Measurements from ENCODE around the gene MPP3. TPM values are rescaled to one million over a fixed set of nuclear protein-coding genes. Genes with fewer than 3 reads are reported as not detected.

The MPP3 gene
- polyA plus RNA-seq, 4 donors: 8.0 to 15.3 (median 11.4) TPM

- no peak for DNase-seq (ENCODE audit: low read depth in 4 of 4, low spot score in 3 of 4)
These were observed 53.5 kb downstream of the MPP3 start for GRCh38 chr17:43779145-43780125.

DNA sequence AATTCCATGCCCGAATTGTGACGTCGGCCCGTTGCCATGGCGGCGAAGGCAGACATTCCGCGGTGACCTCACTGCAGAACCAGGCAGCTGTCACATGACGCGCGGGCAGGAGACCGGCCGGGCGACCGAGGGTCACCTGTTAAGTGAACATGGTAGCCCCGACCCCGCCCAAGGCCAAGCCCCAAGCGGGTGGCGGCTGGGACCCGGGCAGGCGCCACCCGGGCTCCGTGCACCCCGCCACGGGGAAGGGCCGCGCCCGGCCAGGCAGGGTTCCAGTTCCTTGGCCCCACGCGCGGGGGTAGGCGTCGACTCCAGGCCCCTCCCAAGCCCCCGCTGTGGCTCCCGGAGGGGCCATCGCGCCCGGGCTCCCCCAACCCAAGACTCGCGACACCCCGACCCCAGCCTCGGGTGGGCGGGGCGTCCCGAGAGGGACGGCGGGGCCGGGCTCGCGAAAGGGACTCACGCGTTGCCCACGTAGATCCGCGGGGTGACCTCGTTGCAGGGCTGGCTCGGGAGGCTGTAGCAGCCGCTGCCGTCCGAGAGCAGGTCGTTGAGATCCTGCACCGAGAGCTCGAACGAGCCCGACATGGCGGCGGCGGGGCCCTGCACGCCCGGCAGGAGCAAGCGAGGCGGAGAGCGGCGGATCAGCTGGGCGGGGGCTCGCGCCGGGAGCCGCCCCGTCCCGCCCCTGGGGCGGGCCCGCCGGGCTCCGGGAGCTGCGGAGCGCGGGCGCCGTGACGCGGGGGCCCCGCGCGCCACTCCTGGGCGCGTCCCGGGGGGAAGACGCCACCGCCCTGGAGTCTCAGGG, 54.4 kb downstream of the MPP3 start, which contains the start of gene DUSP3:
Gene DUSP3, minus strand, starts transcription at position 641 of the 808 bp plus-strand sequence. Its CDS starts 53 bp downstream, at position 588.
- peak; percentile 71 to 86 (median 80) for DNase-seq (ENCODE audit: low read depth in 4 of 4, low spot score in 3 of 4)

DNA sequence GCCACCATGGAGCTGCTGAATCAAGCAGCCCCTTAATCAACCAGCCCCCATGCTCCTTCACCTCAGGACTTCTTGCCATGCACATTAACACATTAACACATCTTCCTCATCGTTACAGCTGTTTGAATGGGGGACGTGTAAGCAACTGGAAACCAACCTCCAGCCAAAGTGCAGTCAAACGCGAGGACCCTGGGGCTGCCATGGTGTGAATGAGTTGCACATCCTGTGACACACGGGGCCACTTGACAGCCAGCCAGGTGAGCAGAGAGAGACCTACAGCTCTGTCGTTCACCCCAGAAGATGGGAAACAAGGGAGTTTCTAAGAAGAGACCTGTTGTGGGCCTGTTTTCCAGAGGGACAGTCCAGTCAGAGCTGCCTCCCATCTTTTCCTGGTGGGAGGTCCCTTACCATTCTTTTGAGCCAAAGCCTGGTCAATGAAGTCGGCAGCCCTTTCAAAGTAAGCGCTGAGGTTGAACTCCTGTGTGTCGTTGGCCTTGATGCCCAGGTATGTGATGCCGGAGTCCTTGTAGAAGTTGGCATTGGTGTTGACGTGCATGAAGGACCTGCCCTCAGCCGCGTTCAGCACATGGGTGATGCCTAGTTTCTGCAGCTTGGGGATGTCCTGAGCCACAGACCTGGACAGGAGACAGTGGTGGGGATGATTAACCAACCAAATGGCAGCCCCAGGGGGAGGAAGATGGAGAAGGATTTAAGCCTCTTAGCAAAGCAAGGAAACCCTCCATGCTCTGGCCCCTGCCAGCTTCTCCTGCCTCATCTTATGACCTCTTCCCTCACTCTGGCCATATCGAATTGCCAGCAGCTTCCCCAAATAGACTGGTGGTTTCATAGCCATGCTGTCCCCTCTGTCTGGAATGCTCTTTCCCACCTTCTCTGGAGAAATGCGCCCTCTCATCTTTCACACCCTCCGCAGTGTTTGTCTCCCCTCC, 58.4 kb downstream of the MPP3 start:
- DNase-seq (ENCODE audit: low read depth in 4 of 4, low spot score in 3 of 4): no peak

GRCh38 chr17:43772877-43773648, 59.9 kb downstream of the MPP3 start:
- DNase-seq (ENCODE audit: low read depth in 4 of 4, low spot score in 3 of 4): no peak

- no peak for DNase-seq (ENCODE audit: low read depth in 4 of 4, low spot score in 3 of 4)
These were observed 61.5 kb downstream of the MPP3 start for GRCh38 chr17:43771463-43771862.

DNA sequence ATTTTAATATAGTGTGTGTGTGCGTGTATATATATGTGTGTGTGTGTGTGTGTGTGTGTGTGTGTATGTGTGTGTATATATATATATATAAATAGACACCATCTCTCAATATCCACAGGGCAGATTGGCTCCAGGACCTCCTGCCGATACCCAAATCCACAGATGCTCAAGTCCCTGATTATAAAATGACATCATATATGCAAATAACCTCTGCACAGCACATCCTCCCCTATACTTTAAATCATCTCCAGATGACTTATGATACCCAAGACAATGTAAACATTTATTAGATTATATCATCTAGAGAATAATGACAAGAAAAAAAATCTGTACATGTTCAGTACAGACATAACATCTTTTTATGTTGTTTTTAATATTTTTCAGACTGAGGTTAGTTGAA, 62.0 kb downstream of the MPP3 start:
- no peak for DNase-seq (ENCODE audit: low read depth in 4 of 4, low spot score in 3 of 4)

GRCh38 chr17:43769859-43770258, 63.1 kb downstream of the MPP3 start:
- no peak for DNase-seq (ENCODE audit: low read depth in 4 of 4, low spot score in 3 of 4)

DNA sequence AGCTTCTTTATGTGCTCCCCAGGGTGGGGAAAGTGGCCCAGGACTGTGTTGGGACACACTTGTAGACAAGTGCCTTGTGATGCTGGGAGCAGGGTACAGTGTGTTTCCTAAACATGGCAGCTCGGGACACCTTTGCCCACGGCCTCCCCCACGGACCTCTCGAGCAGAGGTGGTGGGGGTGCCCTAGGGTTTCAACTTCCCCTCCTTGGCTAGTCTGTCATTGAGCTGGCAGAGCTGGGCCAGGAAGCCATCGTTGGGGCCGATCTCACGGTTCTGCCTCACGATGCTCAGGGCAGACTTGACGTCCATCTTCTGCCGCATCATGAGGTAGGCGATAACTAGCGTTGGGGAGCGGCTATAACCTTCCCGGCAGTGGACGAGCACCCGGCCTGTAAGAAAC, 63.5 kb downstream of the MPP3 start:
- DNase-seq (ENCODE audit: low read depth in 4 of 4, low spot score in 3 of 4): no peak

DNA sequence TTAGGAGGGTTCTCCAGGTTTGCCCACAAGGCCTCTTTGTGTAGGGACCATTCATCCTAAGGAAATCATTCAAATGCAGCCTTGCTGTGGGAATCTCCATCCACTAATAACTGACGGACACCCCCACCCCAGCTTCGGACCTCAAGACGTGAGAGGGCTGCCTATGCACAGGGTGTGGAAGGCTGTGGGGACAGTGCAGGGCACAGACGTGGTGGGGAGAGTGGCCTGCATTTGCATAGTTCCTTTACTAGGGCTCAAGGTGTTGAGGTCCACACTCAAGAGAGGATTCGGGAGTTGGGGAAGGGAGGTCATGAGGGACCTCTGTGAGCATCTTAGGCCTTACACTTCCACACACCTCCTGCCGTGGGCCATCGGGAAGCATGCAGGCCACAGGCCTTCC, 64.0 kb downstream of the MPP3 start:
- no peak for DNase-seq (ENCODE audit: low read depth in 4 of 4, low spot score in 3 of 4)

- DNase-seq (ENCODE audit: low read depth in 4 of 4, low spot score in 3 of 4): no peak
These were observed 64.6 kb downstream of the MPP3 start for GRCh38 chr17:43768382-43768781.

- no peak for DNase-seq (ENCODE audit: low read depth in 4 of 4, low spot score in 3 of 4)
These were observed 65.3 kb downstream of the MPP3 start for GRCh38 chr17:43767713-43768059.

- DNase-seq (ENCODE audit: low read depth in 4 of 4, low spot score in 3 of 4): no peak
These were observed 65.8 kb downstream of the MPP3 start for GRCh38 chr17:43767053-43767712.

DNA sequence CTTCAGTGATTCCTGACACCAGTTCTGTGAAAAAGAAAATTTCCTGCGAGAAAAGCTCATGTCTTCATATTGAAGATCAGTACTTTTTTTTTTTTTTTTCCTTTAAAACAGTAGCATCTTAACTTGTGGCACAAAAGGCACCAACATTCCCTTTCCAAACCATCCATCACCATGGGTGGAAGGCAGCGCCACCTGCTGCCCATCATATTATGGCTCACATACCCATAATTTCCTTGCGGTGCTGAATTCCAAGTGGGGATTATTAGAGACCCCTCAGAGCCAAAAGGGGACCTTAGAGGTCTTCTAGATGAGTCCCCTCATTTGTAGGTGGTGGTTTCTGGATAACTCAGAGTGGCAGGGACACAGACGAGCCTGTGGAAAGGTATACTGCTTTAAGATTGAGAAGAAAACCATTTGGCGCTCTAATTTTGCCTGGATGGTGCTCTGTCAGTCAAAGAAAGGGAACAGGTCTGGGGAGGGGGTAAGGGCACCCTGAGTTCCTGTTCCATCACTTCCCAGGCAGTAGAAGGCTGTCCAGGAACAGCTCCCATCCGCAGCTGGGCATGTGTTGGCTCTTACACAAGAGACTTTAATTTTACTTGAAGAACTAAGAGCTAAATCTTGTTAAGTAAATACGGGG, 66.4 kb downstream of the MPP3 start:
- DNase-seq (ENCODE audit: low read depth in 4 of 4, low spot score in 3 of 4): no peak

DNA sequence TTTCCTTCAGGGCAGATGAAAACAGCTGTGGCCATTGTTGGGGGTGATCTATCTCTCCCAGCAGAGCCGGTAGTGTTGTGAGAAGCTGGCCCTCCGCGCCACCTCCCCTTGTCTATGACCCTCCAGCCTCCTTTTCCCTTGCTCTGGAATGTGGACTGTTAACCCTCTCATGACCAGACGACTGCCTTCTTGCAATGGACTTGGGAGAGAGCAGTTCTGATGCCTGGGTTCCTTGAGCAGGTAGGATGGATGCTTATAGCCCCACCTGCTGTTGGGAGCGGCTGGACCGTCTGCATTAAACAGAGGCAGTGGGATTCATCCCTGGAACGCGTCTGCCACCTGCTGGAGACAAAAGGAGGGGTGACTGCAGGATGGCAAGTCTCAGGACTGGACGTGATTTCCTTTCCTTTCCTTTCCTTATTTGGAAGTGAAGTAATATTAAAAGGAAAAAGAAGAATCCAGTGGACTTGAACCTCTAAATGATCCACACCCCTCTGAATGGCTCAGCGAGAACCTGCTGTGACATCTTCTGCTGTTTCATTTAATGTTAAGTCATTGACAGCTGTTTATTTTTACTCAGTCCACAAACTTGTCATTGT, 72.6 kb downstream of the MPP3 start:
- DNase-seq (ENCODE audit: low read depth in 4 of 4, low spot score in 3 of 4): peak; percentile 83 to 90 (median 88)

DNA sequence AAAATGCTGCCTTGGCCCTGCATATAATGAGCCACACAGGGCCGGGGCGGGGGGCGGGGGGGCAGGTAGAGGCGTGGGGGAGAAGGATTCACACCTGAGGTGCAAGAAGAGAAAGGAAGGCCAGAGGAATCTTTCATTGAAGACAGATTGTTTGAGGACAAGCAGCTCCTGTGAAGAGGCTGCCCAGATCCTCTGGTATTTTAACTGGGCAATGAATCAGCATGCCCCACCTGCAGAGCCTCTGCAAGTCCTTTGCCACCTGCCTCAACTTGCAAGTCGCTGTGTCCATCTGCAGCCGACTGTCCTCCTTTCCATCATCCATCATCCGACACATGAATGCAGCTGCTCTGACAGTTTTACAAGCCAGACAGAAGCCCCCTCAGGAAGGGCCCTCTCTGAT, 73.1 kb downstream of the MPP3 start:
- DNase-seq (ENCODE audit: low read depth in 4 of 4, low spot score in 3 of 4): no peak

- no peak for DNase-seq (ENCODE audit: low read depth in 4 of 4, low spot score in 3 of 4)
These were observed 74.3 kb downstream of the MPP3 start, which contains the start of gene SOST for GRCh38 chr17:43758497-43759174. SOST (minus strand) TSS chr17:43758791; CDS start chr17:43758741, 50 bp downstream.

DNA sequence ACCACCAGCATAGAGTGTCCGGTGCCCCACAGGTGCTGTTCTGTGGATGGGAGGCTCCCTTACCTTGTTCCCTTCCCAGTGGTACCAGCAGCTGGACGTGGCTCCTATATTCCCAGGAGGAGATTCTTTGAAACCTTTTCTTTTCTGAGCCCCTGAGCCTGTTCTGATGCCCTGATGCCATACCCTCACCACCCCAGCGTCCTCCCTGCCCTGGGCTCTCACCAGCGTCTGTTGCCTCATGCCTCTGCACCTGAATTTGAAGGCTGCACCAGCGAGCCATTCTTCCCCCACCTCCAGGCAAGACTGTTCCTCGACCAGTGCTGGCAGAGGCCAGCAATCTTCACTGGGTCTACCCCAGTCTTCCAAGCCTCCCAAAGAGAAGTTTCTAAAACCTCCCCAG, 74.9 kb downstream of the MPP3 start:
- no peak for DNase-seq (ENCODE audit: low read depth in 4 of 4, low spot score in 3 of 4)

All from left renal pelvis (tissue), 4 donors.